T1000 (cell line): Measurements from ENCODE around the gene CAMK4.

Experiments
- DNase-seq: peaks from one replicate; lab custom pipeline; 2025; ENCODE audit warnings: mixed read lengths; lab: John Stamatoyannopoulos, UW

Gene CAMK4

GRCh38 chr5:111535879-111536549, 311.8 kb downstream of the CAMK4 start:
- no peak for DNase-seq

GRCh38 chr5:111537141-111538024, 313.2 kb downstream of the CAMK4 start:
- DNase-seq: no peak
